ENCODE data around the gene EDRF1.
"Not testable (repeated sequence)": the region's sequence is repeated elsewhere in the genome, so short reads cannot be mapped to it uniquely, and the experiment has no call there.

Gene EDRF1

DNA sequence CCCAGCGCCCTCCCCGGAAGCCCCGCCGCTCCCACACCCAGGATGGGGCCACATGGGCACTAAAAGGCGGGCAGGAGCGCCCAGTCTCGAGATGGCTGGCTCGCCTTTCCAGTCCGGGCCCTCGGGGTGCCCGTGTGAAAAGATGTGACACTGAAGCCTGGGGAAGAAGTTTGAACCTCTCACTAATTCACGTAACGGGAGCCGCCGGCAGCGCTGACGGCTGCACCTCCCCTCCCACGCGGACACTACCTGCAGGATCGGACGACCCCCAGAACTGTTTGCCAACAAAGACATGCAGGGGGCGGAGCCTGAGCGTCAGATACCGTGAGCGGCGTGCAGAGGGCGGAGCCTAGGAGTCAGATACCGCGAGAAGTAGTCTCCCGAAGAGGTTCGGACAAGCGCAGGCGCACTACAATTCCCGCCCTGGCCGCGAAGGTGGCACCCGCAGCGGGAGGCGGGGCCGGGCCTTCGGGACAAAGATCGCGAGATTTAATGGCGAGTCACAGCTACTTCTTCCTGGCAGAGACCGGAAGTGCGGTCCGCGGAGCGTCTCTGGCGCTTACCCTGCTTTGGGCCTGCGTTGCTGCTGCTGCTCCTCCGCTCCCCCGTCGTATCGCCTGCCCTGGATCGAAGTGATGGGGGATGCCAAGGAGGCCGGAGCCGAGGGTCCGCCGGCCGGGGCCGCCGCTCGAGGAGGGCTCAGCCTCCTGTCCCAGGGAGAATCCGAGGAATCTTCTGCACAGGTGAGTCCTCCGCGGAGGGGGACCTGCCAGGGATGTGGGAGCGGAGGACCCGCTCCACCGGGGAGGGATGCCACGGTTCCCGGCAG lies at the start of gene EDRF1:
Gene EDRF1, plus strand, starts transcription at position 537 of the 829 bp plus-strand sequence. Its CDS starts 99 bp downstream, at position 636.
- peak; percentile 98 for DNase-seq

DNA sequence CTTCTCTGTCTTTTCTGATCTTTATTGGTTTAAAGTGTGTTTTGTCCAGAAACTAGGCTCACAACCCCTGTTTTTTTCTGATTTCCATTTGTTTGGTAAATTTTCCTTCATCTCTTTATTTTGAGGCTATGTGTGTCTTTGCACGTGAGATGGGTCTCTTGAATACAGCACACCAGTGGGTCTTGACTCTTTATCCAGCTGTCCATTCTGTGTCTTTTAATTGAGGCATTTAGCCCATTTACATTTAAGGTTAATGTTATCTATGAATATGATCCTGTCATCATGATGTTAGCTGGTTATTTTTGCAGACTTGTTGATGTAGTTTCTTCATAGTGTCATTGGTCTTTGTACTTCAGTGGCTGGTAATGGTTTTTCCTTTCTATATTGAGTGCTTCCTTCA lies 46.6 kb upstream of the EDRF1 start:
- no peak for DNase-seq

DNA sequence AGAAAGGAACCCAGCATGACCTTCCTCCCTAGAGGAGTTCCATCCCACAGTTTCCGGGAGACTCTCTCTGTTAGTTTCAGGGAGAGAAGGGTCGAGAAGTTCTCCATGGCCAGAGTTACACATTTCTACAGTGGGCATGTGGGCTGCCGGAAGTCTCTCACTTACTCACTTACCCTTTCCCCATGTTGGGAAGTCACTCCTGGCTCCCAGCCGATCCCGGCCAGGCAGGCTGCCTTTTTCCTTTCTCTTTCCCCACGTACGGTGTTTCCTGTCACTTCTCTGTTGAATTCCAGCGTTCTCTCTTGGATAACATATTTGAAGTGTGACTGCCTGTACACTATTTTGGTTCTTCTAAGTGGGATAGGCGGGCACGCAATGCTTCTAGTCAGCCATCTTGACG lies 40.1 kb upstream of the EDRF1 start:
- no peak for DNase-seq

DNA sequence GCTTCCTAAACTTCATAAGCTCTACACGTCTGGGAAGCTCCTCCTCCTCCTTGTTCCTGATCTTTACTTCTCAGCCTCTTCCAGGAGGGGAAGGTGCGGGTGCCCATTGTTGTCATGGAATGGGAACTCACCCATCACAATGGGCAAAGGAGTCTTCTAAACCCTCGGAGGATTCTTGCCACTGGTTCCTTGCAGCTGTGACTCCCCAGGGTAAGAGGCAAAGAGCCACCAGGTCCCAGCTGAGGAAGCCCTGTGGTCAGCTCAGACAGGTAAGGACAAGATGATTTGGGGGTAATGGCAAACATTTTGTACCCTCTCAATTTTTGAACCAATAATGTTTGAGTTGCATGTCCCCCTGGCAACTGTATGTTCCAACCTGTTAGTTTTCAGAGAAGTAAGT lies 36.4 kb upstream of the EDRF1 start, which contains the start of gene TEX36:
Gene TEX36, minus strand, starts transcription at position 101 of the 400 bp plus-strand sequence. CDS start 174 bp downstream, outside the sequence.
- no peak for DNase-seq

DNA sequence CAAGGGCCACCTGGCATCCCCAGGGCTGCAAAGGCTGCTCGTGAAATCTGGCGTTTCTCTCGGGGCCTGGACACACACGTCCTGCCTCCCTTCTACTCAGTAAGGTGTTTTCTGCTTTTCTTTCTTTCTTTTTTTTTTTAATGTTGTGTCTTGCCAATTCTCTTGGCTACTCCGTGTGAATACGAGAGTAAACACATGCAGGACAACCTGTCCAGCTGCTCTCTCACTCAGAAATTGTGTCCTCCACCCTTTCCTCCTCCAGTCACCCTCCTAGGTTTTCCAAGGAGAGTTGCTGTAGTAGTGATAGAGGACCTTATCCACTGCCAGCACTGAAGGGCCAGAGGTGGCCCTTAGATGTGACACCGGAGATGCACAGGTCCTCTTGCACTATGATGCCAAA lies 35.7 kb upstream of the EDRF1 start:
- no peak for DNase-seq

DNA sequence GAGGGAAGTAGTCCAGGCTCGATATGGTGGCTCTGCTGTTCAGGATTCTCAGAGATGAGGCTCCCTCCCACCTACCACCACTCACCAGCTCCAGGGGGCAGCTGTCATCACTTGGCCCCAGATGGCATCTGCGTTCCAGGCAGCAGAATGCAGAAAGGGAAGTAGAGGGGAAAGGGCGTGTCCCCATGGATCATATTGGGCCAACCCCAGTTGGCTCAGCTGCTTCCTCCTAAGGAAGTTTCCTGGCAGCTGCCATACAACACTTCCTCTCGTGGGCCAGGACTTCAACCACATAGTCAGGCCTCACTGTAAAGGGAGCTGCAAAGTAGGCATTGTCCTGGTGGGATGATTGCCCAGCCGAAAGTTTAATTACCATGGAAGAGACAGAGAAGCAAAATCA lies 34.9 kb upstream of the EDRF1 start:
- no peak for DNase-seq

GRCh38 chr10:125687507-125688185 lies 31.9 kb upstream of the EDRF1 start:
- no peak for DNase-seq

DNA sequence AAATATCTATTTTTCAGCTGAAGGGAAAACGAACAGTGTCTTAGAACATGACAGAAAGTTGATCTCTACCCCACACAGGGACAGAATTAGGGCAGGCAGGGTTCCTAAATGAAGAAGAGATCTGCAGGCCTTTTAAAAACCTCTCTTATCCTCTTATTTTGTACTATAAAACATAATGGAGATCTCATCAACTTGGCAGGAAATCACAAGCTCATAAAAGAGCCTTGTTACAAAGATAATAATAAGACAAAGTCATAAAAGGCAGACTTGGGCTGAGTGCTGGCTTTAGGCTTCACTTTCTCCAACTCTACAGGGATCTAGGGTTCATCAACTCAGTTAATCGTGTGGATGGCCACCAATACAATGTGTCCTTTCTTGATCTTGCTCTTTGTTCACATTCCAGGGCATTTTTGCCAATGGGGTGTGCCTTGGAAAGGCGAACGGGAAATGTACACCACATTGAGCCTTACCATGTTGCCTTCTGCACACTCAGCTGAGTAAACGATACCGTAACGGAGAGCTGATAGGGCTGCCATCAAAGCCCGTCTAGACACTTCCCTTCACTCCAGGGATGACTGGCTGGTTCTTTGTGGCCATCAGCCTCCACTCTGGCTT lies 29.4 kb upstream of the EDRF1 start:
- DNase-seq, result no peak

DNA sequence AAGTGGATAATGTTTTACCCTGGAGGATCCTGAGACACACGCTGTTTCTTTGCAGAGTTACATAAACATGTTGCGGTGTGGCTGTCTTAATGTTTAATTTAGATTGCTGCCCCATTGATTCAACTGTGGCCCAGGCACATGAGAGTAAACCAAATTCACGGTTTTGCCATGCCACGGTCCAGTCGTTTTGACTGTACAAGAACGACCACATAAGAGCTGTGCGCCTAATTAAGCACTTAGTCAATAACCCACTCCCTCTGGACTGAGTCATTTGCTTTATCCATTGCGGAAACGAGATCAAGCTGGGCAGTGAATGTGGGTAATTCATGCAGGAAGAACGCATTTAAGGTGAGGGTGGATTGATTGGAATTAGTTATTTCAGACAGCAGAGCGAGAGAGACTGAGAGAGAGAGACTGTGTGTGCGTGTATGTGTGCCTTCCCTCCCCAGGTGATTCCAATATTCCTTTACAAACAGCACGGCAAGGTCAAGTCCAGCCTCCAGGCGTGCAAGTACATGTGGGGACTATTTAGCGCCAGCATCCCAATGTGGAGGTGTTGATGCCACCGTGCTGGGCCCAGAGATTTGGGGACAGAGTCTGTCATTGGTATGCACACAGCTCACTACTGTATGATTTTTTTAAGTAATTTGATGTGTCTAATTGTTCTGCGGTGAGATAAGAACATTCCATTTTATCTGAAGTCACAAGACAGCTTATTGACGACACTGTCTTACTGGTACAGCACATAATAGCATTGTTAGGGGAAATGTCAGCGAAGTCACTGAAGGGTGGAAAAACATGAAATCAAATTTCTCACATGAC lies 28.1 kb upstream of the EDRF1 start:
- no peak for DNase-seq

- DNase-seq, result no peak
These were observed 27.3 kb upstream of the EDRF1 start for GRCh38 chr10:125692196-125692595.

DNA sequence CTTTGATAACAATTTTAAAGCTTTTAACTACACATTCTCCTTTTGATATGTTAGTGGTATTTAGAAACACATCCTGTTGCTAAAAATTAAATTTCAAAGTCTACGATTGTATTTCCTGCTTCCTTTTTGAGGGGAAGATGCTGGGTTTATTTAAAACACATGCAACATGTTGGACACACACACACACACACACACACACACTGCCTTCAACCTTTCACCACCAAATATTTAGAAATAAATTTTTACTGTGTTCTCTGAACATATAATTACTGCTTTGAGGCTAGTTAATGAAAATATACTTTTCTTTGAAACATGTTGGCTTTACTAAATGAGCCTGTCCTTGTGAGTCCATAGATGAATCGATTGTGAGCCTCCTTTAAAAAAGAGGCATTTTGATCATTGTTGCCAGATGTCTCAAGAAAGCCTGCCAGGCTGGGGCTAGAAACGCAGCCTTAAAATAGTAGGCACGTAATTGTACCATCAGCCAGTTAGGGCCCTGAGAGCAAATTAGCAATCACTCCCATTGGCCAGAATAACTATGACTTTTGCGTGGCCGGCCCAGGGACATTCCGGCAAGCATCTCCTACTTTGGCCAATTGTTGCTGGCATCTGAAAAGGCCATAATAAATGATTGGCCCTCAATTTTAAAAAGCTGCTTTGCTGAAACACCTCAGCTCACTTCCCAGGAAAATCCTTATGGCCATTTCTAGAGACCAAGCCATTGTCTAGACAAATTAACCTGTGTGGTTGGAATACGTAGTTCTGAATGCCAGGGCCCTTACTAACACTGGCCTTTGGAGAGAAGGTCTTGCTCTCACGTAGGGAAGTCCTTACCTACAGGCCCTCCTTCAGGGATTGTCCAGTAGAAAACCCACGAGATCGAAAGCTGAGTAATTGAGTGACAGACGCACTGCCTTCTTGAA lies 26.6 kb upstream of the EDRF1 start:
- no peak for DNase-seq

DNA sequence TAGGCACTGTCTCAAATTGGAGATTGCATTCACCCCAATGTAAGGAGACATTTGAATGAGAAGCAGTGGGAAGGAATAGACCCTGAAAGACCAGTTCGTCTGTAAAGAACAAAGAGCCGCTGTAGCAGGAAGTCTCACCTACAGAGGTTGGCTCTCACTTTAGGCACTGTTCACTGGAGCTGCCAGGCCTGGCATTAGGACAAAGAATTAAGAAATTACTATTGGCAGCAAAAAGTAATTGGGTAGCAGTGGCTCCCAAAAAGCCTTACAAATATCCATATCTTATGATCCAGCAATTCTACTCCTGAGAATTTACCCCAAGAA lies 26.0 kb upstream of the EDRF1 start:
- DNase-seq, result no peak

DNA sequence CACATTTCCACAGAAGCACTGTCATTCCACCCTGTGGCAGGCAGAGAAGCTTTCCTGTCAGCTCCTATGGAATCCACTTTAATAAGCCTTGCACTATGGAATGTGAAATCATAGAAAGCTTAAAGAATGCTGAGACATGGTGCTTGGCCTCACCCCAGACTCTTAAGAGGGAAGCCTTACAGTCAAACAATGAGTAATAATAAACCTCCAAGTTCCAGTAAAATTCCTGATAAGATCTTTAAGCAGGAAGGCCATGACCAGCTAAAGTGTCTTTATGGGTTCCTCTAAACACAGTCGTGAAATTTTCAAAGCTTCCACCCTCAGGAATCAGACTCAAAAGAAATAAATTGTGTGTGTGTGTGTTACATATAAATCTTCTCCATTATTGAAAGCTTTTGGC lies 24.6 kb upstream of the EDRF1 start:
- DNase-seq, result no peak

GRCh38 chr10:125696884-125697283 lies 22.6 kb upstream of the EDRF1 start:
- not testable (repeated sequence) for DNase-seq

DNA sequence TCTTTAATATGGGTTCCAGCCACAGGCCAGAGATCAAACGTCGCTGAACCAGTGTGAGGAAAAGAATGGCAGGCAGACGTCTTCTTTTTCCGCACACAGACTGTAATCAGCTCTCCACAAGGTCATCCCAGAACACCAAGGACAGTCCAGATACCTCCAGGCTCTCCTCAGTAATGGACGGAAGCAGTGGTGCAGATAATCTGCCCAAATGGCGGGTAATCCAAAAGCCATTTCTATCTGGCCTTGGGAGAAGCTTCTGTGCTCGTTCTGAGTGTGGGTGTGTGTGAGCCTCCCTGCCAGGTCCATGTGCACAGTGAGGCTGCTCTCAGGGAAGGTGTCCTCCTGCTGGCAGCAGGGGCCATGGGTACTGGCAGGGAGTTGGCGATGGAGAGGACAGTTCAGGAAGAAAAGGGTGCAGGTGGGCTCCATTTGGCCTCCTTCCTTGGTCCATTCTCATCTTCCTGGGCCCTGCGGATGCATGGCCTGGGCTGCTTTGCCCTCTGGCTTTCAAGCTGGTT lies 21.0 kb upstream of the EDRF1 start:
- no peak for DNase-seq

- DNase-seq, result no peak
These were observed 19.9 kb upstream of the EDRF1 start for GRCh38 chr10:125699562-125700143.

- DNase-seq, result no peak
These were observed 19.1 kb upstream of the EDRF1 start for GRCh38 chr10:125700355-125700911.

DNA sequence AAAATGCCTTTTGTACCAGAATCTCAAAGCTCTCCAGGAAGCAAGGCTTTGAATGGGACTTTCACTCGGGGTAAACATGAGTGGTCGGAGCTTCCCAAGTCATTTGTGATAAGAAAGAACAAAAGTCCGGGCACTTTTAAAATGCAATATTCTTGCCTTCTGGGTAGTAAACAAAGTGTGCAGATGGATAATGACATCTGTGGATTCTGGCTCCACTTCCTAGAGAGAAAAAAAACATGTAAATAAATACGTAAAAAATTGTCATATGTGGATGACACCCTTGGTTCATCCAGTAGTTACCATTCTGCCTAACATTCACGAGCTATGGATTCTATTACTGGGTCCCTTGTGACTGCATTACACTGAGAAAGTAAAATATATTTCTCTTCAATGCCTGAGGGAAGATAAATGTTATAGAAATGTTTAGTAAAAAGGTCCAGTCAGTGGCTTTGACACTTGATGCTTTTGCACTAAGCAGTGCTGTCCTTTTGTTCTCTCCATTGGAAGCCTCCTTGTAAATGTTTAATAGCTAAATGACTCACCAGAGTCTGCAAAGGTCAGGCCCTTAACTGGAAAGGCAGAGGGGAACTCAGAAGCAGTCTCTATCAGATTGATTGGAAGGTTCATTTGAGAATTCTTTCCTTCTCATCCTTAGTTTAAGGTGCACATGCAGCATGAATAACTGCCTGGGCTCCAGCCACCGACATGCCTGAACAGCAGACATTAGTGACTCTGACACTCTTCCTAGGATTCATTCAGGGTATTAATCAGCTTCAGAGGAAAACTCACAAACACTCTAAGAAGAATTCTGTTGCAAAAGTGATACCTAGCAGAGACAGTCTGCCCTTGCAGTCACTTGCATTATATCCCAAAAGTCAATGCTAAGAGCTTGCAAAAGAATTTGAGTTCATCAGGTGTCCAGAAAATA lies 11.7 kb upstream of the EDRF1 start:
- no peak for DNase-seq

DNA sequence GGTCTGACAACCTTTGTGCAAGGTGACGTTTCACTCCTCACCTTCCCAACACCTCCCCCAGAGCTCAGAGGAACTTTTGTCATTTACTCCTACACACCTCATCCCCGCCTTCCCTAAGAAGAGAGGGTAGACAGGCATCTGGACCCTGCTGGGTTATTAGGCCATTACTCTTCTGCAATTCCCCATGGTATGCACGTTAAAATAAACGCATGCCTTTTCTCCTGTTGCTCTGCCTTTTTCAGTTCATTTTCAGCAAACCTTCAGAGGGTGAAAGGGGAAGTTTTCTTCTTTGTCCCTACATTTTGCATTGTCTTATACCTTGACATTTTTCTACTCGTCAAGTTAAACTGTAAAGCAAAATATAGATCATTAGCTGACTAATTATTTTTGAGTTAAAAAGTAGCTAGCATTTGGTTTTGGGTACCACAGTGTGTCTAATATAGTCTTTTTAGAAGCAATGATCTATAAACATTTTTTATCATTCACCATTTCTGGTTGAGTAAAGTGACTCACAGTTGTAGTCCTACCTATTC lies 10.5 kb upstream of the EDRF1 start:
- no peak for DNase-seq

All from RPMI8226 (cell line).